ENCODE measurements around the gene SORCS2. TPM values are rescaled to one million over a fixed set of nuclear protein-coding genes. Genes with fewer than 3 reads are reported as not detected.

Gene SORCS2
- total and polyA plus RNA-seq, 2 of the 4 experiments (the other 2 are of a cell fraction) = 0.36 to 0.62 TPM

- Histone ChIP-seq H3K14ac (replicated peaks; ENCODE audit: low read depth, low read length) (no peak overlapping the region), H3K18ac (ENCODE audit: low read depth, low read length) (no peak overlapping the region), H3K79me1 (ENCODE audit: low read depth in 1 of 2, low read length in 2 of 2) (no peaks in the 10 kb centered on the region), H4K8ac (ENCODE audit: low read depth in 2 of 2, low read length in 2 of 2) (no peak overlapping the region), H3K4me2 (ENCODE audit: low read depth, low read length) (no peak overlapping the region), H2BK20ac (ENCODE audit: low read depth, low read length) (no peak overlapping the region), H3K36me3 (ENCODE audit: control insufficient read depth, insufficient read depth, low read length) (no peaks in the 10 kb centered on the region), H3K23ac (ENCODE audit: low read depth, low read length) (no peak overlapping the region), H2AFZ (replicated peaks; ENCODE audit: low read length, poor library complexity) (peak overlapping the region; percentile 22), H2BK15ac (ENCODE audit: low read depth, low read length) (no peak overlapping the region), H2AK9ac (replicated peaks; ENCODE audit: low read depth, low read length, poor library complexity) (no peak overlapping the region), H3K9me3 (ENCODE audit: control insufficient read depth, insufficient read depth, low read length) (no peaks in the 10 kb centered on the region), H2BK120ac (ENCODE audit: low read depth, low read length) (no peak overlapping the region), H4K91ac (ENCODE audit: insufficient read depth, low read depth, low read length) (no peak overlapping the region), H3K27me3 (ENCODE audit: control insufficient read depth, insufficient read depth, low read length) (peaks cover 27% of the 10 kb centered on the region), H3K4ac (ENCODE audit: low read depth, low read length) (no peak overlapping the region), H3K4me1 (ENCODE audit: control insufficient read depth, insufficient read depth, low read length) (0 out of 2 replicates have a peak, but pooled peaks cover 2% of the 10 kb centered on the region), H3K9me1 (ENCODE audit: insufficient read depth, low read length) (no peaks in the 10 kb centered on the region), H4K20me1 (ENCODE audit: insufficient read depth, low read length) (no peaks in the 10 kb centered on the region), H3K9ac (ENCODE audit: low read depth, low read length) (no peak overlapping the region), H3K27ac (ENCODE audit: insufficient read depth, low read length) (no peak overlapping the region), H4K5ac (ENCODE audit: low read depth, low read length) (no peak overlapping the region), H2AK5ac (ENCODE audit: low read depth, low read length) (no peak overlapping the region), H3K56ac (ENCODE audit: extremely low read depth, insufficient read depth, low read length) (no peak overlapping the region), H2BK5ac (ENCODE audit: low read depth, low read length, poor library complexity, severe bottlenecking) (no peak overlapping the region), H3K4me3 (ENCODE audit: insufficient read depth, low read depth, low read length) (no peak overlapping the region)
- no CpG with 5 or more reads among the region's 7 CpGs for WGBS, 2 experiments (ENCODE audit: extremely low coverage in 2 of 2, insufficient read length in 1 of 2)
- TF ChIP-seq RAD21 (IDR thresholded peaks at IDR 0.05; ENCODE audit: low read length) (no peak), FOS (IDR thresholded peaks at IDR 0.05; ENCODE audit: low read depth, low read length) (no peak), CEBPB (IDR thresholded peaks at IDR 0.05; ENCODE audit: low read depth, low read length) (no peak), MXI1 (IDR thresholded peaks at IDR 0.05; ENCODE audit: borderline replicate concordance, low read depth, low read length) (no peak), NFE2L2 (IDR thresholded peaks at IDR 0.05; ENCODE audit: low read depth, low read length) (no peak)
- POLR2A ChIA-PET (ENCODE audit: unreplicated experiment) = no interaction called here
- ATAC-seq (ENCODE audit: low read depth) (no peak), DNase-seq (no peak)
- no TSS peak for BruUV-seq (replicated peaks)
- CTCF ChIA-PET = interaction anchor here (1.3 kb wide), 1 partner anchor 18 kb away, joined by 3 read pairs; no protein-coding TSS in a partner anchor
- dilution Hi-C loops (cut with HindIII; ENCODE audit: low sequenced_read_pairs, unreplicated experiment) = no loop called here
- intact Hi-C loops (cut with micrococcal nuclease) = no loop called here
- in situ Hi-C loops (cut with MboI; ENCODE audit: low sequenced_read_pairs) = no loop called here
Observed at GRCh38 chr4:7353046-7353790, 160.9 kb downstream of the SORCS2 start.
